ENCODE results near the gene TMEM255B.

The TMEM255B gene

DNA sequence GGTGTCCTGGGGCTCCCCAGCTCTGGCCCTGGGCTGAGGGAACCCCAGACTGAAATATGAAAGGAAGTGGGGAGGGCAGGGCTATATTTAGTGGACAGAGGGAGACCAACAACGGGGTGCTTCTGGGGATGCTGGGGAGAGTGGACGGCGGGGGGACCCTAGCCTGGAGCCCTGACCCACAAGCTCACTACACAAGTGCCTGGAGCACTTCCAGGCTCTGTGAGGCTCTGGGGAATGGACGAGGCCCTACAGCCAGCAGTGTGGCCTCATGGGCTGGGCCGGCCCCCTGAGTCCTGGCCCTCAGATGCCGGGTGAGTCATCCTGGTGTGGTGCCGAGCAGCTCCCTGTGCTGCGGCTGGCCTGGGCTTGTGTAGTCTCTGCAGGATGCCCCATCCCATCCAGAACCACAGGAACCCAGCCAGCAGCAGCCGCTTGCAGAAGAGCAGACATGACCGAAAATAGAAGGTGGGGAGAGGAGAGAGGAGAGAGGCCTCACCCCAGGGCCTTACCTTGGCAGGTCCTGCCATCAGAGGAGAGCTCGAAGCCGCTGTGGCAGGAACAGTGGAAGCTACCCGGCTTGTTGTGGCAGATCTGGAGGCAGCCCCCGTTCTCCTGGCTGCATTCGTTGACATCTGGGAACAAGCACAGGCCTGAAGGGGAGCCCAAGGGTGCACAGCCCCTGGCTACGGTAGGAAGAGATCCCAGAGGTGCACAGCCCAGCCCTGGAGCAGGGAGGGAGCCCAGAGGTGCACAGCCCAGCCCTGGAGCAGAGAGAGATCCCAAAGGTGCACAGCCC, 78.7 kb downstream of the TMEM255B start:
- Histone ChIP-seq H2BK15ac (ENCODE audit: low read depth, poor library complexity, severe bottlenecking) (peak overlapping the region; percentile 70), H3K27ac (ENCODE audit: low read length, poor library complexity, severe bottlenecking) (peak overlapping the region; percentile 99), H3K4ac (ENCODE audit: low read depth in 1 of 2, low read length in 2 of 2) (peak overlapping the region; percentile 100), H3K9ac (ENCODE audit: low read length) (peak overlapping the region; percentile 95), H3K18ac (ENCODE audit: low read depth in 1 of 2, low read length in 2 of 2) (peak overlapping the region; percentile 86 to 100), H3K9me3 (ENCODE audit: control insufficient read depth, low read length) (no peaks in the 10 kb centered on the region), H2AFZ (ENCODE audit: low read depth, low read length) (no peak overlapping the region), H3K36me3 (ENCODE audit: control insufficient read depth in 1 of 2, insufficient read depth in 2 of 2, low read depth in 1 of 2, low read length in 2 of 2) (peaks cover 50 to 67% of the 10 kb centered on the region in 2 experiments), H3K23ac (ENCODE audit: low read length in 2 of 2) (peak overlapping the region in 1 of 2 experiments; percentile 81), H3K27me3 (ENCODE audit: control insufficient read depth in 1 of 2, insufficient read depth in 1 of 2, low read length in 2 of 2) (no peaks in the 10 kb centered on the region), H3K4me1 (ENCODE audit: control insufficient read depth, insufficient read depth, low read depth, low read length) (peaks cover 57% of the 10 kb centered on the region), H4K8ac (ENCODE audit: low read length) (peak overlapping the region; percentile 99), H2BK5ac (ENCODE audit: low read depth, low read length, poor library complexity, severe bottlenecking) (peak overlapping the region; percentile 99), H4K91ac (ENCODE audit: low read length) (peak overlapping the region; percentile 98), H2BK120ac (ENCODE audit: low read depth, low read length) (peak overlapping the region; percentile 99), H3K4me2 (ENCODE audit: low read length, poor library complexity, severe bottlenecking) (peak overlapping the region; percentile 9), H2AK5ac (ENCODE audit: low read length, severe bottlenecking) (peak overlapping the region; percentile 67), H3K4me3 (ENCODE audit: insufficient read depth in 1 of 2, low read depth in 1 of 2, low read length in 2 of 2) (peak overlapping the region; percentile 5 to 79), H3K14ac (ENCODE audit: low read length in 2 of 2) (peak overlapping the region in 1 of 2 experiments; percentile 90), H3K79me1 (replicated peaks; ENCODE audit: low read length, poor library complexity, severe bottlenecking) (peaks cover 15% of the 10 kb centered on the region), H2BK12ac (ENCODE audit: low read length in 2 of 2) (peak overlapping the region; percentile 93 to 98)
- DNase-seq = peak; percentile 98
- 21% methylated on average over 16 of the region's 16 CpGs for WGBS

GRCh38 chr13:113838711-113839201, 79.7 kb downstream of the TMEM255B start:
- no peaks in the 10 kb centered on the region for H3K27me3 ChIP-seq (ENCODE audit: control insufficient read depth in 1 of 2, insufficient read depth in 1 of 2, low read length in 2 of 2)

GRCh38 chr13:113839536-113840204, 80.6 kb downstream of the TMEM255B start:
- H3K36me3 ChIP-seq (ENCODE audit: control insufficient read depth in 1 of 2, insufficient read depth in 2 of 2, low read depth in 1 of 2, low read length in 2 of 2) = peaks cover 50 to 67% of the 10 kb centered on the region in 2 experiments
- peak overlapping the region; percentile 21 for H4K8ac ChIP-seq (ENCODE audit: low read length)
- H3K4me1 ChIP-seq (ENCODE audit: control insufficient read depth, insufficient read depth, low read depth, low read length) = peaks cover 61% of the 10 kb centered on the region
- H2BK120ac ChIP-seq (ENCODE audit: low read depth, low read length) = no peak overlapping the region
- peak overlapping the region; percentile 29 for H2BK15ac ChIP-seq (ENCODE audit: low read depth, poor library complexity, severe bottlenecking)
- peak overlapping the region in 1 of 2 experiments; percentile 61 for H3K18ac ChIP-seq (ENCODE audit: low read depth in 1 of 2, low read length in 2 of 2)
- no peaks in the 10 kb centered on the region for H3K9me3 ChIP-seq (ENCODE audit: control insufficient read depth, low read length)
- H3K4me2 ChIP-seq (ENCODE audit: low read length, poor library complexity, severe bottlenecking) = no peak overlapping the region
- no peak overlapping the region for H3K27ac ChIP-seq (ENCODE audit: low read length, poor library complexity, severe bottlenecking)
- peak overlapping the region; percentile 62 to 97 for H2BK12ac ChIP-seq (ENCODE audit: low read length in 2 of 2)
- DNase-seq = no peak
- H3K27me3 ChIP-seq (ENCODE audit: control insufficient read depth in 1 of 2, insufficient read depth in 1 of 2, low read length in 2 of 2) = no peaks in the 10 kb centered on the region
- peak overlapping the region; percentile 15 for H4K91ac ChIP-seq (ENCODE audit: low read length)
- peak overlapping the region; percentile 95 for H3K9ac ChIP-seq (ENCODE audit: low read length)
- H2AK5ac ChIP-seq (ENCODE audit: low read length, severe bottlenecking) = peak overlapping the region; percentile 1
- peaks cover 21% of the 10 kb centered on the region for H3K79me1 ChIP-seq (replicated peaks; ENCODE audit: low read length, poor library complexity, severe bottlenecking)
- peak overlapping the region in 1 of 2 experiments; percentile 34 for H3K4ac ChIP-seq (ENCODE audit: low read depth in 1 of 2, low read length in 2 of 2)
- 95% methylated on average over 24 of the region's 24 CpGs for WGBS
- no peak overlapping the region for H2AFZ ChIP-seq (ENCODE audit: low read depth, low read length)
- H2BK5ac ChIP-seq (ENCODE audit: low read depth, low read length, poor library complexity, severe bottlenecking) = no peak overlapping the region
- no peak overlapping the region for H3K23ac ChIP-seq (ENCODE audit: low read length in 2 of 2)
- H3K4me3 ChIP-seq (ENCODE audit: insufficient read depth in 1 of 2, low read depth in 1 of 2, low read length in 2 of 2) = peak overlapping the region in 1 of 2 experiments; percentile 79
- H3K14ac ChIP-seq (ENCODE audit: low read length in 2 of 2) = peak overlapping the region in 1 of 2 experiments; percentile 82

More at GRCh38 chr13:113838711-113839201, 79.7 kb downstream of the TMEM255B start:
- H3K4me2 ChIP-seq (ENCODE audit: low read length, poor library complexity, severe bottlenecking) = peak overlapping the region; percentile 54
- peak overlapping the region in 1 of 2 experiments; percentile 92 for H3K14ac ChIP-seq (ENCODE audit: low read length in 2 of 2)
- peaks cover 50 to 67% of the 10 kb centered on the region in 2 experiments for H3K36me3 ChIP-seq (ENCODE audit: control insufficient read depth in 1 of 2, insufficient read depth in 2 of 2, low read depth in 1 of 2, low read length in 2 of 2)
- peak overlapping the region; percentile 51 for H3K27ac ChIP-seq (ENCODE audit: low read length, poor library complexity, severe bottlenecking)
- peak overlapping the region; percentile 5 to 79 for H3K4me3 ChIP-seq (ENCODE audit: insufficient read depth in 1 of 2, low read depth in 1 of 2, low read length in 2 of 2)
- H2BK5ac ChIP-seq (ENCODE audit: low read depth, low read length, poor library complexity, severe bottlenecking) = no peak overlapping the region
- no peak for DNase-seq
- H3K23ac ChIP-seq (ENCODE audit: low read length in 2 of 2) = peak overlapping the region in 1 of 2 experiments; percentile 57
- H3K9me3 ChIP-seq (ENCODE audit: control insufficient read depth, low read length) = no peaks in the 10 kb centered on the region
- 70% methylated on average over 8 of the region's 8 CpGs for WGBS
- peak overlapping the region; percentile 62 to 92 for H3K4ac ChIP-seq (ENCODE audit: low read depth in 1 of 2, low read length in 2 of 2)
- H3K4me1 ChIP-seq (ENCODE audit: control insufficient read depth, insufficient read depth, low read depth, low read length) = peaks cover 58% of the 10 kb centered on the region
- H2BK120ac ChIP-seq (ENCODE audit: low read depth, low read length) = peak overlapping the region; percentile 65
- peak overlapping the region; percentile 47 to 97 for H3K18ac ChIP-seq (ENCODE audit: low read depth in 1 of 2, low read length in 2 of 2)
- no peak overlapping the region for H2BK15ac ChIP-seq (ENCODE audit: low read depth, poor library complexity, severe bottlenecking)
- peak overlapping the region; percentile 95 for H3K9ac ChIP-seq (ENCODE audit: low read length)
- H2AK5ac ChIP-seq (ENCODE audit: low read length, severe bottlenecking) = peak overlapping the region; percentile 82
- peak overlapping the region; percentile 83 for H4K91ac ChIP-seq (ENCODE audit: low read length)
- no peak overlapping the region for H2AFZ ChIP-seq (ENCODE audit: low read depth, low read length)
- H4K8ac ChIP-seq (ENCODE audit: low read length) = peak overlapping the region; percentile 9
- peaks cover 18% of the 10 kb centered on the region for H3K79me1 ChIP-seq (replicated peaks; ENCODE audit: low read length, poor library complexity, severe bottlenecking)
- peak overlapping the region; percentile 15 to 100 for H2BK12ac ChIP-seq (ENCODE audit: low read length in 2 of 2)
